Effector CD8-positive, alpha-beta T cell (primary cell): ENCODE measurements around the gene HAT1.
A peak's percentile ranks its signal among the peaks of the same experiment; 100 is the strongest.
"Not testable (repeated sequence)": the region's sequence is repeated elsewhere in the genome, so short reads cannot be mapped to it uniquely, and the experiment has no call there.

Source experiments
- DNase-seq: peaks from one replicate; lab custom pipeline; 2025; lab: John Stamatoyannopoulos, UW
- total RNA-seq, 4 experiments: gene quantifications; one replicate each; lab custom pipeline; 2026; lab: John Stamatoyannopoulos, UW

HAT1 gene, protein sequence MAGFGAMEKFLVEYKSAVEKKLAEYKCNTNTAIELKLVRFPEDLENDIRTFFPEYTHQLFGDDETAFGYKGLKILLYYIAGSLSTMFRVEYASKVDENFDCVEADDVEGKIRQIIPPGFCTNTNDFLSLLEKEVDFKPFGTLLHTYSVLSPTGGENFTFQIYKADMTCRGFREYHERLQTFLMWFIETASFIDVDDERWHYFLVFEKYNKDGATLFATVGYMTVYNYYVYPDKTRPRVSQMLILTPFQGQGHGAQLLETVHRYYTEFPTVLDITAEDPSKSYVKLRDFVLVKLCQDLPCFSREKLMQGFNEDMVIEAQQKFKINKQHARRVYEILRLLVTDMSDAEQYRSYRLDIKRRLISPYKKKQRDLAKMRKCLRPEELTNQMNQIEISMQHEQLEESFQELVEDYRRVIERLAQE
- total RNA-seq = 40.4 to 46.8 (median 43.7) reads per million in 4 experiments

DNA sequence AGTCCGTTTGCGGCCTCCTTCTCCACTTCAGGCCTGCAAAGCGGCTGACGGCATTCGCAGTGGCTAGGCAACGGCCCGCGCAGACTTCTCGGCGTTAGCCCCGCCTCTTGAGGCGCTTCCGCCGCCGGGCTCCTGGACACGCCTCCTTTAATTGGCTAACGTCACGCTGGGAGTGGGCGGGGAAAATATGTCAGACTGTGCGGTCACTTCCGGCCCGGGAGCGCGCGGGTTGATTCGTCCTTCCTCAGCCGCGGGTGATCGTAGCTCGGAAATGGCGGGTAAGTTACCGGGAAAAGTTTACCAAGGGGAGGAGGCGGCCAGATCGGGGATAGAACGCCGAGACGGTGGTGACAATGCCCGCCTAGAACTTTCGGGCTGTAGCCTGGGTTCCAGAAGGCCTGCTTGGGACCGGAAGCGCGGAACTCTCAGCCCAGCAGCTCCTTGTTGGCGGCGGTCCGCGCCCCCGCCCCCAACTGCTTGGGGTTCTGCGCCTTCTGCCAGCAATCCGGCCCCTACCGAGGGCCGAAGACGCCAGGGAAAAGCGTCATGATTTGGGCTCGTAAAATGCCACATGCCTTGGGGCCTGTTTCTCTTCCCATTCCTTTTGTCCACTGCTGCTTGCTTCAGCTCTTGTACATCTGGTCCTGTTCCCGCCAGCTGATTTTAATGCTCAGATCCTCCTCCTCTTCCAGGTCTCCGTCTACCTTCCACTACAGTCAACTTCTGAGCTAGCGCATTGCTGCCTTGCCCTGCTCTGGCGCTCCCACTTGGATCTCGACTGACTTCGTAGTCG lies at the start of gene HAT1:
HAT1 (plus strand) TSS at position 232 of the 793 bp plus-strand sequence; CDS start at position 272, 40 bp downstream.
- DNase-seq = peak; percentile 95

DNA sequence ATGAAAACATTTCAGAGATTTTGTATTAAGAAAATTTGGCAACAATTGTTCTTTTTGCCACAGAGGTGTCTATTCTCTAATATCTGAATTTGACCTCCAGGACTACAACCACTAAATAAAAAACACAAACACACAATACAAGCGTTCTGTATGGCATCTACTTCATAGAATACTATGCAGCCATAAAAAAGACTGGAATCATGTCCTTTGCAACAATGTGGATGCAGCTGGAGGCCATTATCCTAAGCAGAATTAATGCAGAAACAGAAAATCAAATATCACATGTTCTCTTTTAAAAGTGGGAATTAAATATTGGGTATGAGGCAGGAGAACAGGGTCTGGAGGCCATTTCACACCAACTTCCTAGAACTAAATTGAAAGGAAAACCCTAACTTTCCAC lies 47.7 kb upstream of the HAT1 start:
- no peak for DNase-seq

DNA sequence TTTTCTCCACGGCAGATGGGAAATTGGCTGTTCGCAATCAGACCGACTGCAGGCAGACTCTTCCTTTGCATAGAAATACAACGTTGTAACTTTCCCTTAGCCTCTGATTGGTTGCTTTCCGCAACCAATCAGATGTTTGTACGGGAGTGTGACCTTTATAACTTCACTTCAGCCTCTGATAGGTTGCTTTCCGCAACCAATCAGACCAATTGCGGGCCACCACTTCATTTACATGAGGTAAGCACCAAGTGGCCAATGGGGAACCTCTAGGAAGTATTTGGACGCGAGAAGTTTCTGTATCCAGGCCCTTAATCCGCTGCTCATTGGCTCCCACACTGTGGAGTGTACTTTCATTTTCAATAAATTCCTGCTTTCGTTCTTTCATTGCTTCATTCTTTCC lies 47.3 kb upstream of the HAT1 start:
- no peak for DNase-seq

DNA sequence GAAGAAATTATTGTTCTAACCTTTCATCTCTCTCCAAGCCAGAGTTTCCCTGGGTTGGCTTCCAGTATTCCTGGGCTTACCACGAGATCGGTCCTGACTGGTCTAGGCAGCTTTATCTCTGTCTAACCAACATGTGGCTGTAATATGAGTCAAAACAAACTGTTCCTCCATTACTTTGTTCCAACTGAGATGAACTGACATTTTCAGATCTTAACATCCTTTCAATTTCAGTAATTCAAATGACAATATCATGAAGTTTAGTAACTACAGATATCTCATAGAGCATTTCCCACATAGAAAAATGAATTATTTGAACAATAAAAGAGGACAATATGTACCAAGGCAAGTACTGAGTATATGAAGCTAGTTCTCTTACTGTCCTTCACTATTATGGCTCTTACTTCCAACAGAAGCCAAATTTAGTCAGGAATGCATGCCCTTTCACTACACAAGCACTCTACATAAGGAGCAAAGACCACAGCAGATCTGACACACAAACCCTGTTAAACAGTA lies 43.7 kb upstream of the HAT1 start:
- no peak for DNase-seq

DNA sequence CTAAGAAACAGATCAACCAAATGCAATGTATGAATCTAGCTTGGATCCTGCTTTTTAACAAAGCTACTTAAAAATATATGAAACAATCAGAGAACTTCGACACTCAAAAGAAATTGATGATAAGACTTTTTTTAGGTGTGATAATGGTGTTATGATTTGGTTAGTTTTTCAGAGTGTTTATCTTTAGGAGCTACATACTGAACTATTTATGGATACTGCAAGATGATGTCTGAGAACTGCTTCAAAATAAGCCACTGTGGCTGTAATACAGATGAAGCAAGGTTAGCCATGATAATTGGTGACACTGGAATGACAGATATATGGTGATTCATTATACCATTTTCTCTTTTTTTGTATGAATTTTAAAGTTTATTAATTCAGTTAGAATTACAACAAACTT lies 42.4 kb upstream of the HAT1 start:
- DNase-seq = no peak

GRCh38 chr2:171880774-171881173 lies 41.5 kb upstream of the HAT1 start:
- DNase-seq = no peak

GRCh38 chr2:171882089-171882769 lies 40.0 kb upstream of the HAT1 start:
- no peak for DNase-seq

GRCh38 chr2:171883275-171883893 lies 38.9 kb upstream of the HAT1 start:
- no peak for DNase-seq

GRCh38 chr2:171889333-171889732 lies 32.9 kb upstream of the HAT1 start:
- no peak for DNase-seq

DNA sequence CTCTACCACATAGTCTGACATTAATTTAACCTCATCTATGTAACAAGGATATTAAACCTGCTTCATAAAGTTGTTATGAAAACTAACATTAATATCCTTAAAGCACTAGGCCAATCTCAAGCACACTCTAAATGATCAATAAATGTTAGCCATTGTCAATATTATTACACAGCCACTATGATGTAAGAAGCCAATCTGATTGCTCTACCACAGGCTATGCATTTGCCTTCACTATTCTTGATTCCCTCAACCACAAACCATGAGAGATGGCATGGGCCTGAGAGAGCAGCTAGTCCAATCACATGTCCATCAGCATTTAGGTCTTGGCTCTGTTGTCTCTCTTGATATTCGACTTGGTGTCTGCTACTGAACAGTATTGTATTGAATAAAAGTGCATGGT lies 32.5 kb upstream of the HAT1 start:
- no peak for DNase-seq

- no peak for DNase-seq
Measured at GRCh38 chr2:171893196-171893823, 29.0 kb upstream of the HAT1 start.

- peak; percentile 50 for DNase-seq
Measured at GRCh38 chr2:171893824-171894611, 28.2 kb upstream of the HAT1 start, which contains the start of gene SLC25A12. SLC25A12 (minus strand) TSS chr2:171894244; CDS start chr2:171894214, 30 bp downstream.

GRCh38 chr2:171894612-171894947 lies 27.7 kb upstream of the HAT1 start:
- no peak for DNase-seq

DNA sequence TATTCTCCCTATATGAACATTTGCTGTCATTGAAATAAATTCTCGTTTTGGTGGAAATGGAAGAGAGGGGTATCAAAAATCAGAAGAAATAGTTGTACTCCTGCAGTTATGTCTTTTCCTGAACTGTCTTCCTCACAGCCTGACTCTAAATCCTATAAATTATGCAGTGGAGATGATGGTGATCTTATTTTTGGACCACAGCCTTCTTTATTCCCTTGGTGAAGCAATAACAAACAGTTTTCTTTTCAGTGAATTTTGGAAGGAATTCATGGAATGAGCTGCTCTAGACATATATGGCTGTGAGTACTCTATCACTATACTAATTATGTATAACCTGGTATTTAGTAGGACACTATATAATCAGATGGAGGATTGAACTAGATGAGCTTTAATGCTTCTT lies 26.5 kb upstream of the HAT1 start:
- no peak for DNase-seq

DNA sequence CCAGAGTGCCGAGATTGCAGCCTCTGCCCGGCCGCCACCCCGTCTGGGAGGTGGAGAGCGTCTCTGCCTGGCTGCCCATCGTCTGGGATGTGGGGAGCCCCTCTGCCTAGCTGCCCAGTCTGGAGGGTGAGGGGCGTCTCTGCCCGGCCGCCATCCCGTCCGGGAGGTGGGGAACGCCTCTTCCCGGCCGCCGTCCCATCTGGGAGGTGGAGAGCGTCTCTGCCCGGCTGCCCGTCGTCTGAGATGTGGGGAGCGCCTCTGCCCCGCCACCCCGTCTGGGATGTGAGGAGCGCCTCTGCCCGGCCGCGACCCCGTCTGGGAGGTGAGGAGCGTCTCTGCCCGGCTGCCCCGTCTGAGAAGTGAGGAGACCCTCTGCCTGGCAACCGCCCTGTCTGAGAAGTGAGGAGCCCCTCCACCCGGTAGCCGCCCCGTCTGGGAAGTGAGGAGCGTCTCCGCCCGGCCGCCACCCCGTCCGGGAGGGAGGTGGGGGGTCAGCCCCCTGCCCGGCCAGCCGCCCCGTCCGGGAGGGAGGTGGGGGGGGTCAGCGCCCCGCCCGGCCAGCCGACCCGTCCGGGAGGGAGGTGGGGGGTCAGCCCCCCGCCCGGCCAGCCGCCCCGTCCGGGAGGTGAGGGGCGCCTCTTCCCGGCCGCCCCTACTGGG lies 22.5 kb upstream of the HAT1 start:
- not testable (repeated sequence) for DNase-seq

DNA sequence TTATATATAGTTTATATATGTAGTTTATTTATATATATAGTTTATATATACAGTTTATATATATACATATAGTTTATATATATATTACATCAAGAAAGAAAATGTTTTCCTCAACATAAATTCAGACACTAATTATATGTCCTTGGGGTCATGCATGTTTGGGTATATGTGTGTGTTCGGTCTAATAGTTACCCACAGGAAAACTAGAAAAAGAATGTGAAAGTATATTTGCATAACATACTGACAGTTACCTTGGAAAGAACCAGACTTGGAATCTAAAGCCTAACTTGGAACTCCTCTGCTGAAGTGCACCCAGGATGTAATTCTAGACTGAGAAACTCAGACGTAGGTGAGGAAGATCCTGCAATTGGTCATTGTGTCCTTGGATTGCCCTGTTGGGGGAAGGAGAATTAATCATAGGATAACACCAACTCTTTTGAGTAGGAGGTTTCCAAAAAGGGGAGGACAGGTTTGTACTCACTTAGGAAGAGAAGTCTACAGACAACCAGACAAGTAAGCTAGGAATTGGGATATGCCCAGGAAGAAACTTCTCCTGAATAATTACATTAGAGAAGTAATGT lies 19.3 kb upstream of the HAT1 start:
- DNase-seq = no peak

DNA sequence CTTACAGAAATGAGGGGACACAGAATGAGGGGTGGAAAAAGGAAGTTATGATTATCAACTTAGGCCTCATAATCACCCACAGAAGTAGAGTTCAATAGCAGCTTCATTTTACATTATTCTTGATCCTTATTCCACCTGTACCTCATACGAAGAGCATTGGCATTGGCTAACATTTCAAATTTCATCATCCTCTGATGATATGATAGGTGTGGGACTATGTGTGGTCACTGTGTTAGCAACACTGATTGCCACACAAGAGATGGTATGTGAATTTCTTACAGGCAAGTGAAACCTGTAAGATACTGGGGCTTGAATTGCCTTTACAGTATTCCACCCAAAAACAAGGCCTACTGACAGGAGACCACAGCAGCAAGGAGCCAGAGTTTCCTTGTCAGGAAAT lies 14.0 kb upstream of the HAT1 start:
- DNase-seq = no peak

- DNase-seq = no peak
Measured at GRCh38 chr2:171909266-171909665, 13.0 kb upstream of the HAT1 start.

DNA sequence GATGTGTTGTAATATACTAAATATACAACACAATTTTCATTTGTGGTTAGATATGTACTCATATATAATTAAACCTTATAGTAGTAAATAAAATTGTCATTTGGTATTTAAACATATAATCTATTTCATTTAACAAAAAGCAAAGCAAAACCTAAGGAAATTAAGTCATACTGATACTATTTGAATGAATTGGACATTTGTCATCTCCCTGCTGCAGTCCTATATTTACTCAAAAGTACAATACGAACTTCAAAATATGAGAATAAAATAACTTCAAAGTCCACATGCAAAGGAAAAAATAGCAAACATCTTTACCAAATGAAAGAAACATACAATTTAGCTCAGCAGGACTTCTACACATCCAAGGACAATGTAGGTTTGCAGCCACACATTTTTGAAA lies 11.8 kb upstream of the HAT1 start:
- DNase-seq = no peak

- no peak for DNase-seq
Measured at GRCh38 chr2:171913517-171913916, 8.7 kb upstream of the HAT1 start.
